ENCODE measurements around the gene PCYT1B. TPM values are rescaled to one million over a fixed set of nuclear protein-coding genes. Genes with fewer than 3 reads are reported as not detected.

The PCYT1B gene
- total RNA-seq = under 1 TPM; 0.05 to 0.07 TPM

GRCh38 chrX:24647257-24648058 lies at the start of gene PCYT1B:
Gene PCYT1B, minus strand, starts transcription at chrX:24647347. Its CDS starts 242 bp downstream, at chrX:24647105.

GRCh38 chrX:24693453-24694202 lies 46.5 kb upstream of the PCYT1B start, which contains the start of gene POLA1:
Gene POLA1, plus strand, starts transcription at chrX:24693918. Its CDS starts 44 bp downstream, at chrX:24693962.

Other genes with a start within 250 kb of the PCYT1B start
- 10 to 100 TPM; 36.6 to 38.2 TPM for gene PDK3, start 182.1 kb downstream of the PCYT1B start, total RNA-seq
- gene POLA1, start 46.6 kb upstream of the PCYT1B start, total RNA-seq = 10 to 100 TPM; 25.6 to 26.4 TPM

Data from activated naive CD4-positive, alpha-beta T cell treated with anti-CD3 and anti-CD28 coated beads, Interleukin-2, amount 10 ng/mL, durations not matched to agents 5 hours and 36 hours (primary cell).